SK-N-SH (cell line): ENCODE data around the gene NCKAP5. TPM values are rescaled to one million over a fixed set of nuclear protein-coding genes. Genes with fewer than 3 reads are reported as not detected.

ENCODE experiments used
- CTCF ChIA-PET: fragments of 300-600, 350-600 bp; formaldehyde crosslinking; extraction: SDS; loops from one replicate; lab custom pipeline; 2021; lab: Yijun Ruan, JAX
- POLR2A ChIA-PET: fragments of 350-600 bp; sonication (Branson Sonifier 250); formaldehyde crosslinking; extraction: SDS; loops from one replicate; lab custom pipeline; 2020; ENCODE audit warnings: antibody characterized with exemption, inconsistent platforms; lab: Yijun Ruan, JAX
- DNase-seq: peaks from one replicate; pipeline ENCODE4 v3.0.0; 2012
- H2AFZ ChIP-seq: fragments of 200-600 bp; sonication (generic); 2 replicates; pipeline ENCODE4 v1.8.1; 2016; ENCODE audit warnings: antibody characterized with exemption, mild to moderate bottlenecking, low read depth
- H3F3A ChIP-seq: fragments of 200-600 bp; sonication (generic); replicated peaks from 2 replicates; pipeline ENCODE3; 2016; ENCODE audit warnings: antibody characterized with exemption, mild to moderate bottlenecking; ENCODE audit not compliant: insufficient read depth
- H3K27ac ChIP-seq, 2 experiments: fragments of 200-500 bp in 1 of 2; fragments of 200-600 bp in 1 of 2; sonication (Bioruptor generic) in 1 of 2; sonication (generic), shearing (Covaris generic) in 1 of 2; 2 replicates each; pipeline versions ENCODE4 v1.5.1 to v1.6.1; 2014 to 2016; ENCODE audit warnings: low read depth in 2 of 2, inconsistent platforms in 1 of 2, low read length in 1 of 2, mild to moderate bottlenecking in 1 of 2, mixed read lengths in 1 of 2
- H3K27me3 ChIP-seq: fragments of 200-600 bp; sonication (generic), shearing (Covaris generic); 2 replicates; pipeline ENCODE4 v1.6.1; 2016; ENCODE audit warnings: mixed run types; ENCODE audit not compliant: insufficient read depth
- H3K36me3 ChIP-seq, 2 experiments: fragments of 200-500 bp in 1 of 2; fragments of 200-600 bp in 1 of 2; sonication (Bioruptor generic) in 1 of 2; sonication (generic) in 1 of 2; replicated peaks in 1 of 2; 2 replicates each; pipeline versions ENCODE3 to v1.5.1; 2014 to 2016; ENCODE audit warnings: low read length in 1 of 2, mild to moderate bottlenecking in 1 of 2; ENCODE audit not compliant: insufficient read depth in 2 of 2, control insufficient read depth in 1 of 2
- H3K4me1 ChIP-seq, 2 experiments: fragments of 200-500 bp in 1 of 2; fragments of 200-600 bp in 1 of 2; sonication (Bioruptor generic) in 1 of 2; sonication (generic), shearing (Covaris generic) in 1 of 2; 2 replicates each; pipeline versions ENCODE4 v1.5.1 to v1.6.1; 2014 to 2016; ENCODE audit warnings: low read depth in 1 of 2, low read length in 1 of 2, mixed run types in 1 of 2; ENCODE audit not compliant: insufficient read depth in 2 of 2, control insufficient read depth in 1 of 2
- H3K4me2 ChIP-seq: fragments of 200-600 bp; sonication (generic), shearing (Covaris generic); 2 replicates; pipeline ENCODE4 v1.6.1; 2017; ENCODE audit warnings: mixed run types
- H3K4me3 ChIP-seq, 2 experiments: fragments of 200-500 bp in 1 of 2; fragments of 200-600 bp in 1 of 2; sonication (Bioruptor generic) in 1 of 2; sonication (generic), shearing (Covaris generic) in 1 of 2; 2 replicates each; pipeline versions ENCODE4 v1.5.1 to v1.8.1; 2014 to 2016; ENCODE audit warnings: low read depth in 2 of 2, inconsistent platforms in 1 of 2, low read length in 1 of 2, mild to moderate bottlenecking in 1 of 2, mixed read lengths in 1 of 2, moderate library complexity in 1 of 2
- H3K79me2 ChIP-seq: fragments of 200-600 bp; sonication (generic); 2 replicates; pipeline ENCODE4 v1.8.1; 2017; ENCODE audit warnings: mild to moderate bottlenecking; ENCODE audit not compliant: insufficient read depth
- H3K9ac ChIP-seq: fragments of 200-600 bp; sonication (generic); 2 replicates; pipeline ENCODE4 v1.6.1; 2017; ENCODE audit warnings: mixed run types
- H3K9me2 ChIP-seq: fragments of 200-600 bp; sonication (generic); 2 replicates; pipeline ENCODE4 v1.6.1; 2017; ENCODE audit warnings: mixed run types
- H3K9me3 ChIP-seq: fragments of 200-600 bp; sonication (generic); 2 replicates; pipeline ENCODE4 v1.6.1; 2017; ENCODE audit warnings: mixed run types, mild to moderate bottlenecking, moderate library complexity
- H4K20me1 ChIP-seq: fragments of 200-600 bp; sonication (generic); 2 replicates; pipeline ENCODE4 v1.6.1; 2017; ENCODE audit warnings: mild to moderate bottlenecking, mixed run types; ENCODE audit not compliant: insufficient read depth
- CHD2 ChIP-seq: fragments of 150-350 bp; IDR thresholded peaks from 2 replicates; pipeline ENCODE4 v1.6.1; 2018; ENCODE audit warnings: low read length; ENCODE audit not compliant: partially characterized antibody
- ELF1 ChIP-seq: IDR thresholded peaks from 2 replicates; pipeline ENCODE4 v1.4.0; 2012
- EP300 ChIP-seq, 2 experiments: IDR thresholded peaks; 2 replicates each; pipeline versions ENCODE4 v1.4.0 to v1.6.1; 2012; ENCODE audit warnings: borderline replicate concordance in 1 of 2, low read depth in 1 of 2, low read length in 1 of 2
- EZH2phosphoT487 ChIP-seq: fragments of 200-600 bp; sonication (generic); IDR thresholded peaks from 2 replicates; pipeline ENCODE4 v1.6.1; 2017; ENCODE audit warnings: low read depth, mixed run types, mild to moderate bottlenecking, antibody characterized with exemption, moderate library complexity, borderline replicate concordance
- FOXM1 ChIP-seq: IDR thresholded peaks from 2 replicates; pipeline ENCODE4 v1.4.0; 2012; ENCODE audit warnings: low read depth, mild to moderate bottlenecking
- GATA2 ChIP-seq: sonication (generic); formaldehyde crosslinking; IDR thresholded peaks from 2 replicates; pipeline ENCODE4 v1.5.0; 2020; ENCODE audit warnings: mild to moderate bottlenecking, missing genetic modification reagents
- JUND ChIP-seq: IDR thresholded peaks from 2 replicates; pipeline ENCODE4 v1.4.0; 2012
- MEF2A ChIP-seq: IDR thresholded peaks from 2 replicates; pipeline ENCODE4 v1.4.0; 2012; ENCODE audit warnings: low read depth, borderline replicate concordance
- NFIC ChIP-seq: IDR thresholded peaks from 2 replicates; pipeline ENCODE4 v1.4.0; 2012; ENCODE audit warnings: borderline replicate concordance
- RAD21 ChIP-seq: IDR thresholded peaks from 2 replicates; pipeline ENCODE4 v1.6.1; 2012; ENCODE audit warnings: mild to moderate bottlenecking, low read length
- RCOR1 ChIP-seq: fragments of 150-350 bp; IDR thresholded peaks from 2 replicates; pipeline ENCODE4 v1.6.1; 2017; ENCODE audit warnings: antibody characterized with exemption, low read length
- RFX5 ChIP-seq: IDR thresholded peaks from 2 replicates; pipeline ENCODE4 v1.6.1; 2012; ENCODE audit warnings: mild to moderate bottlenecking, improper control_type of control experiment, low read length
- TAF1 ChIP-seq: IDR thresholded peaks from 2 replicates; pipeline ENCODE4 v1.6.1; 2012; ENCODE audit warnings: low read depth, mild to moderate bottlenecking, low read length, moderate library complexity, borderline replicate concordance
- TCF12 ChIP-seq: IDR thresholded peaks from 2 replicates; pipeline ENCODE4 v1.4.0; 2012
- TEAD4 ChIP-seq: IDR thresholded peaks from 2 replicates; pipeline ENCODE4 v1.4.0; 2012; ENCODE audit warnings: mild to moderate bottlenecking, borderline replicate concordance; ENCODE audit not compliant: insufficient read depth
- USF2 ChIP-seq: fragments of 150-350 bp; IDR thresholded peaks from 2 replicates; pipeline ENCODE4 v1.6.1; 2017; ENCODE audit warnings: antibody characterized with exemption, low read length, low read depth, borderline replicate concordance
- WGBS: methylation state at CpG from one replicate; pipeline ENCODE4 v1.1.6; 2017; ENCODE audit warnings: low lambda C conversion rate; 5-methylcytosine and 5-hydroxymethylcytosine counted together
- polyA plus RNA-seq, 3 experiments: library from polyadenylated mRNA; depleted of rRNA; stranded (reverse); fragments of >200 nt; gene quantifications; 2 replicates each; pipeline ENCODE4 v1.2.3, GENCODE V29; 2012
- TF ChIP-seq, protein P1 (sequence below): fragments of 150-350 bp; IDR thresholded peaks from 2 replicates; pipeline ENCODE4 v1.6.1; 2016; ENCODE audit warnings: mild to moderate bottlenecking, low read depth, low read length

NCKAP5 gene
- polyA plus RNA-seq, 1 of the 3 experiments (the other 2 are of a cell fraction), result 0.02 TPM

DNA sequence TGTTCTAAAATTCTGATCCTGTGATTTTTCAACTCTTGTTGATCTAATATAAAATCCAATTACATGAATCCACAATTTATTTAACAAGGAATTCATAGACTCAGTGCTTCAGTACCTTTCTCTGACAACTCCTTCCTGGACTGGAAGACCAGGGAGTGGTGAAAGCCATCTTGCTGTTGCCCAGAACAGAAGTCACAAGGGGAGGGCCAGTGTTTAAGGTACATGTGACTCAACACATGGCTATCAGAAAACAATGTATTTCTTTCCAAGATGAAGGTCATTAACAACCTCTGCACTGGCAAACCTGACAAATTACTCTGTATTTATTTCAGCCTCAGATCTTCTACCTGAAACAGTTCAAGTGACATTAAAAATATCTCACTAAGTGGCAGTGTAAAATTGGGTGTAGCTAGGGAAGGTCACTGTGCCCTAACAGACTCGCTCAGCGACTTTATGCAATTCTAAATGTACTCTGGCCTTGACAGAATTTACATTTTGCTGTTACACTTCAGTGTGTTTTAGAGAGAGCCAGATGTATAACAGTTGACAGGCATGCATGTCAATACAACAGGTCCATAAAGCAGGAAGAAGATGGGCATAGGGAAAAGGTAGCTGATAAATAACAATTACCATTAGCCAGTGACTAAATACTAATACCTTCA is 75.4 kb downstream of the NCKAP5 start:
- Histone ChIP-seq H3K79me2 (no peaks in the 10 kb centered on the region), H3K9me2 (no peaks in the 10 kb centered on the region), H4K20me1 (no peaks in the 10 kb centered on the region), H2AFZ (no peak overlapping the region), H3K4me1 (peaks cover 3 to 25% of the 10 kb centered on the region in 2 experiments; a peak in 2 of 4 replicates), H3K27ac (no peak overlapping the region), H3K4me3 (no peak overlapping the region), H3K36me3 (no peaks in the 10 kb centered on the region), H3K4me2 (no peak overlapping the region), H3K9ac (no peak overlapping the region), H3K9me3 (no peaks in the 10 kb centered on the region), H3F3A (no peaks in the 10 kb centered on the region), H3K27me3 (no peaks in the 10 kb centered on the region)
- no peak for DNase-seq
- ChIA-PET POLR2A (no interaction called here), CTCF (no interaction called here)
- 59% methylated on average over 2 of the region's 2 CpGs for WGBS
- no peak for TF ChIP-seq JUND
- TF ChIP-seq RCOR1, result no peak
- TF ChIP-seq RFX5, result no peak
- TF ChIP-seq GATA2 (CRISPR knock-in tag), result no peak
- no peak for TF ChIP-seq USF2
- TF ChIP-seq, protein P1, sequence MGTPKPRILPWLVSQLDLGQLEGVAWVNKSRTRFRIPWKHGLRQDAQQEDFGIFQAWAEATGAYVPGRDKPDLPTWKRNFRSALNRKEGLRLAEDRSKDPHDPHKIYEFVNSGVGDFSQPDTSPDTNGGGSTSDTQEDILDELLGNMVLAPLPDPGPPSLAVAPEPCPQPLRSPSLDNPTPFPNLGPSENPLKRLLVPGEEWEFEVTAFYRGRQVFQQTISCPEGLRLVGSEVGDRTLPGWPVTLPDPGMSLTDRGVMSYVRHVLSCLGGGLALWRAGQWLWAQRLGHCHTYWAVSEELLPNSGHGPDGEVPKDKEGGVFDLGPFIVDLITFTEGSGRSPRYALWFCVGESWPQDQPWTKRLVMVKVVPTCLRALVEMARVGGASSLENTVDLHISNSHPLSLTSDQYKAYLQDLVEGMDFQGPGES, result no peak
- TF ChIP-seq EZH2phosphoT487, result no peak
- TF ChIP-seq TCF12, result no peak
- no peak for TF ChIP-seq NFIC
- TF ChIP-seq EP300 (IDR thresholded peaks at IDR 0.05; ENCODE audit: borderline replicate concordance in 1 of 2, low read depth in 1 of 2, low read length in 1 of 2), result no peak
- no peak for TF ChIP-seq RAD21
- no peak for TF ChIP-seq TAF1
- TF ChIP-seq CHD2, result no peak
- TF ChIP-seq ELF1, result no peak

DNA sequence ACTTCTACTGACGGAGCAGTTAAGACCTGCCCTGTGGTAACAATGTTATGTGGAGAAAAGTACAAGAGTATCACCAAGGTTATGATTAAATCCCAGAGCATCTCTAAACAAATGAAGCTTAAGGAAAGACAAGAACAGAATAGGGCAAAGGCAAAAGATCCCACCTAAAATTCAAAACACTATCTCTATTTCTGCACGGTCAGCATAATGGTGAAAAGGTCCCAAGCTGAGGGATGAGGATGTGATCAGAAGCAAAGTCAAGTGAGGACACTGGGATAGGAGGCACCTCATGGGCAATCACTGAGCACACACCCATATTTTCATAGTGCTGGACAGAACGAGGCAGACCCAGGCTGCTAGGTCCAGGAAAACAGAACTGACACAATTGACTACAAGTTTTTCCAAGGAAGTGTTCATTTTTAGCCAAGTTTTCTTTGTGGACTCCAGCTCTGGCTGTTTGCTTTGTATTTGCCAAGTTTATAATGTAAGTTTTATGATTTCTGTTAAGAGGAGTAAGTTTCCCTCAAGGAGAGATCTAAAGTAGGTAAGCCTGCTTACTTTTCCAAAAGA is 77.8 kb downstream of the NCKAP5 start:
- ChIA-PET POLR2A (no interaction called here), CTCF (interaction anchor here (0.9 kb wide), 1 partner anchor 29 kb away, joined by 4 read pairs; no protein-coding TSS in a partner anchor)
- TF ChIP-seq TEAD4, result no peak
- no peak for TF ChIP-seq FOXM1
- no peak for TF ChIP-seq JUND
- TF ChIP-seq EP300 (IDR thresholded peaks at IDR 0.05; ENCODE audit: borderline replicate concordance in 1 of 2, low read depth in 1 of 2, low read length in 1 of 2), result no peak
- no peak for TF ChIP-seq MEF2A
- TF ChIP-seq, protein P1, result no peak
- no peak for TF ChIP-seq RAD21

More for the DNA sequence above, 77.8 kb downstream of the NCKAP5 start:
- no peak for DNase-seq
- 51% methylated on average over 3 of the region's 3 CpGs for WGBS
- no peak overlapping the region for H3K4me3 ChIP-seq
- no peak overlapping the region for H3K4me2 ChIP-seq
- H3K27me3 ChIP-seq, result no peaks in the 10 kb centered on the region
- no peaks in the 10 kb centered on the region for H3K36me3 ChIP-seq
- no peaks in the 10 kb centered on the region for H3F3A ChIP-seq
- H3K27ac ChIP-seq, result no peak overlapping the region
- H3K9me2 ChIP-seq, result no peaks in the 10 kb centered on the region
- H4K20me1 ChIP-seq, result no peaks in the 10 kb centered on the region
- peaks cover 0 to 6% of the 10 kb centered on the region in 2 experiments; a peak in 1 of 4 replicates for H3K4me1 ChIP-seq
- H3K9me3 ChIP-seq, result no peaks in the 10 kb centered on the region
- H2AFZ ChIP-seq, result no peak overlapping the region
- H3K9ac ChIP-seq, result no peak overlapping the region
- H3K79me2 ChIP-seq, result no peaks in the 10 kb centered on the region
